NCI-H2081 (cell line): ENCODE measurements around the gene FAM131B.

Experiments used
- DNase-seq, 2 experiments: peaks; one replicate each; lab custom pipeline; 2025; lab: John Stamatoyannopoulos, UW

Gene FAM131B

DNA sequence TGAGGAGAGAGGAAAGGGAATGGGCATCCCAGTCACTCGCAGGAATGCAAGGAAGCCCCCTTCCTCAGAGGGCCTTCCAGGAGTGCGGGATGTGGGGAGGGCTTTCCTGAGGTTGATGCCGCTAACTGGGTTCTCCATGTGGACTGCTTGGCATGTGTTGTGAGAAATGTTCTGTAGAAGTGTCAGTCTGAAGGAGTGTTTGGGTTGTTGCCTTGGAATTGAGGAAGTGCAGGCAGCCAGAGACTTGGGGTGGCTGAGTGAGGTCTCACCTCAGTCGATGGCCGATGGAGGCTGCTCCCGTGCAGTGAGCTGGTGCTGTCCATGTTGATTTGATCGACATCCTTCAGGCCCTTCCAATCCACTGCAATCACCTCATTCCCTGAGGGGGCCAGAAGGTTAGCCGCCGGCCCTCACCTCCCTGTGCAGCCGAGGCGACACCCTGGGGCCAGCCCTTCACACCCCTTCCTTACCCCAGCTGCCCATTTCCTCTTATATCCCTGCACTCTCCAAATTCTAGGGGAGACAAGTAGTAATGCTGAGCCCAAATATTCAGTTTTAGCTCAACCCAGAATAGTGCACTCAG is 2.7 kb downstream of the FAM131B start:
- no peak for DNase-seq

DNA sequence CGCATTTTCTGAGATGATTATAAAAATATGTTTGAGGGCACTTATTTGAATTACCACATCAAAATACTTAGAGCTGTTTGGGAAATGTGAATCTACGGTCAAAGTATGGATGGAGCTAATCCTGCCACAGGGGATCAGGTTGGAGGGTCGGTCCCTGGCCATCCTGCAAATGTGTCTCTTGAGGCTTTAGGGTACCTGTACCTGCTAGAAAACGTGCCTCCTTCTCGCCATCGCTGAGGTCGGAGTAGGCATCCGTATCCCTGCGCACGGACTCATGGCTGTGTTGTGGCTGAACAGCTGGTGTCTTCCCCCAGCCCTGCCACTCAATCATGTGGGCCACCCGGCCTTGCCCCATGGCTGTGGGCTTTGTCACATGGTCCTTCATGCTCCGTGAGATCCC is 3.9 kb downstream of the FAM131B start:
- DNase-seq, result no peak

DNA sequence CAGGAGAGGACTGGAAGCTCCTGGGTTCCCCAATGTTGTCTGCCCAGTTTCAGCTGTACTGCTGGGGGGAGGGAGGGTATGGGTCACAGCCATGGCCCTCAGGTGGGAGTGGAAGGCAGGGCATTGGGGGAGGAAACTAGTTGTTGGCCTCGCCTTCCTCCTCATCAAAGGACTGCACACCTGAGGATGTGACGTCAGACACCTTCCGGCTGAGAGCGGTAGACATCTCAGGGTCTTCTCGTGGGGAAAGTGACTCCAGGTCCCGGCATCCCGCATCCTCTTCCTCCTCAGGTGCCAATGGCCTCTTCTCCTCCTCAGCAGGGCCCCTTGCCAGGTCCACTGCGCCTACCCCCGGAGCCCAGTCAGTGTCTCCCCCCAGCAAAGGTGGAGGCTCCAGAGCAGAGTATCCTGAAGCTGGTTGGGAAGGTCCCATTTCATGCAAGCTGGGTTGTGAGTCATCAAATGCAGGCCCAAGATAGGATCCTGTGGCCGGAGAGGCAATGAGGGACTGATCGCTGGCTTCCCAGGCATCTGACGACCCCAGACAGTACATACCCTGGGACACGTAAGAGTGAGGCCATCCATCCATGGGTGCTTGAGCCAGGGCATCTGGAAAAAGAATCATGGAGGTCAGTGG is 6.0 kb downstream of the FAM131B start:
- no peak for DNase-seq

DNA sequence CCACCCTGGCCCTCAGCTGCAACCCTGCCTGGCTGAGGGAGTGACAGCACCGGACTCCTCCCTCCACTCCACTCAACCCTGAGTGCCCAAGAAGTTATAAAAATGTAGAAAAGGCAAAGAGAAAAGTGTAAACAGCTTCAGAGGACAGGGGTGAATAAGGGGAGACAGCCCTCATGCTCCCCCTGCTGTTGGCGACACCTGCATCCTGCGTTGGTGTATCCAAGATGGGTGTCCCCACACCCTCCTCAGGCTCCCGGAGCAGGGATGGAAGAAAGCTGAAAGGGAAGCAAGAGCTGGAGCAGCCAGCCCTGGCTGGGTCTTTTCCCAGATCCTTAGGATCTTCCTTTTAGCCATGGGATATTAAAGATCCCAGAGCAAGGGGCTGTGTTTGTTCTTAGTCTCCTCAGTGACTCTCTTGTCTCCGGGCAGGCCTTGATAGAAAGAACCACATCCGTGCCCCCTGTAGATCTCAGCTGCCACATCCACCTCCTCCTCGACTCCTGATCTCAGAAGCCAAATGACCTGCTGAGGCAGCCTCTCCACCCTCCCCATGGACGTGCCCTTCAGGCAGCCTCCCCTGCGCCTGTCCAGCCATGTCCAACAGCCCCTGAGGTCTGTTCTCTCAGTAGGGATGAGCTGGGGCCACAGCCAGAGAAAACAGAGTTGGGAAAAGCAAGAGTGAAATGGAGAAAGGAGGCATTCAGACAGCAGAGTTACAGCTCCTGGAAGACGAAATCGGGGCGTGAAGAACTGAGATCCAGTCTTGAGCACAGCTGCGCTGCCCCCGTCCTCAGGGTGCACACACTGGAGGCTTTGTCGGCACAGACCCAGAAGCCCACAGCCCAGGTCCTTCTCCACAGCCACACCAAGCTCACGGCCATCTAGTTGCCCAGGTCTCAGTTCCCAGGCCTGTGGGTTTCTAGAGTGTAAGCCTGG is 6.8 kb downstream of the FAM131B start:
- no peak for DNase-seq

DNA sequence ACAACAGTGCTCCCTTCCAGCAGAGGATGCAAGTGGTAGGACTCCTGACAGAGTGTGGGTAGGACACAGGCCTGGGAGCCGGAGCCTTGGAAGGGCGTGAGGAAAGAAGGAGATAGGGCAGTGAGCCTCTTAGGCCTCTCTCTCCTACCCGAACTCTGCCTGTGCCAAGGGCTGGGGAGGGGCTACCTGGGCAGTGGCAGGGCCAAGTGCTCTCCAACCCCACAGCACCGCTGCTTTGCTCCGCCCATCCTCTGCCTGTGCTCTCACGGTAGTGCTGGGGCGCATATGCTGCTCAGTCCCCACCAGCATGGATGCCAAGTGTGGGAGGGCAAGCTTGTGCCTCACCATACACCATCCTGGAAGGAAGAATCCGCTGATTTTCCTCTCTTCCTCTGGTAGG is 7.5 kb downstream of the FAM131B start:
- no peak for DNase-seq

DNA sequence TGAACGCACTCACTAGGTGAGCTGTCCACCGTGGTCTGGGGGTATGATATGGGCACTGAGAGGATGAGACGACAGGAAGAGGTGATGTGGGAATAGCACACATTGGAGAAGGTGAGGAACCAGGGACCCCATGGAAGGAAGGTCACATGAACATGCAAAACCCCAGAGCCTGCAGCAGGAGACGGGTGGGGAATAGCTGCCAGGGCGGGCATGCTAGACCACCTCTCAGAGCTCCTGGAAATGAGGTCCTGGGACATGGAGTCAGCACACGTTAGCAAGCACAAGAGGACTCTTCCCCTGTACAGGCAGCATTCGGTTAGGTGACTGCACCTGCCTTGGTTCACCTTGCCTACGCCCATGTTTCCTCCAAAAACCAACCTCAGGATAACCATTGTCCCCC is 8.1 kb downstream of the FAM131B start:
- no peak for DNase-seq

DNA sequence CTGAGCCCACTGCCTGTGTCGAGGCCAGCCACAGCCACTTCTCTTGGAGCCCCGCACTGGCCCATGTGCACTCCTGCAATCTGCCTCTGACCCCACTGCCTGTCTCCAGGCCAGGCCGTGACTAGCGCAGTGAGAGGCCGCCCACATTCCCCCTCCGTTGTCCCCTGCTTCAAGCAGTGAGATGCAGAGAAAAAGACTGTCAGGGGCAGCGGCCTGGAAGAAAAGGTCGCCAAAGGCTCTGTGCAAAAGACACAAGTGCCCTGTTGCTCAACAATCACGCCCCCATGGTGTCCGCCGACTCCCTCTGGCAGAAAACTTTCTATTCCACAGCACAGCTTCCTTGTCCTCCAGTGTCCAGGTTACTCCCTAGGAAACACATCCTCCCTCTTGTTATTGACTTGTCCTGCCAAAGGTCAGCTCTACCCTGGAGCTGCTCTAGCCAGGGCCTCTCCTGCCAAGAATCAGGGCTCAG is 9.9 kb downstream of the FAM131B start:
- DNase-seq, result no peak

DNA sequence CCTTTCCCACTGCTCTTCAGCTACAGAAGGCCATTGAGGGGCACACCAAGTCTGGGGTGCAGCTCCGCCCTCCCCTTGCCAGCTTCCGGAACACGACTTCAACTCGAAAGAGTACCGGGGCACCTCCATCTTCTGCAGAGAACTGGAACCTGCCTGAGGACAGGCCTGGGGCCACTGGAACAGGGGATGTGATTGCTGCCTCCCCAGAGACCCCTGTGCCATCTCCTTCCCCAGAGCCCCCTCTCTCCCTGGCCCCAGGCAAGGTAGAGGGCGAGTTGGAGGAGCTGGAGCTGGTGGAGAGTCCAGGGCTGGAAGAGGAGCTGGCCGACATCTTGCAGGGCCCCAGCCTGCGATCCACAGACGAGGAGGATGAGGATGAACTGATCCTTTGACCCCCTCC is 10.9 kb downstream of the FAM131B start:
- no peak for DNase-seq

DNA sequence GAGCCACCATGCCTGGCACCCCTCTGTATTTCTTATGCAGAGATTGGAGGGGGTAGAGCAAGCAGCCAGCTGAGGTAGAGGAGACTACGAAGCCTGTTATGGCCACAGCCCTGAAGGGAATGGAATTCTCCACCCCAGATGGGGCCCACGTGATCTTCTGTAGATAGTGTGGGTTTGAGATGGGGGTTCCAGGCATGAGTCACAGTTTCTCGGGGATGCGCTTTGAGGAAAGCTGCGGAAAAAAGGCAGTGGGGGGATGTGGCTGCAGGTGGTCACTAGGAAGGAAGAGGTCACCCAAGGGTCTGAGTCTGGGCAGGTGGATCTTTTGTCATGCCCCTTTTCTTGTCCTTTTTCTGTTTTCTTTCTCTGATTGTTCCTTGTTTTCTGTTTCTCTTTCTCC is 11.5 kb downstream of the FAM131B start:
- DNase-seq, result no peak

DNA sequence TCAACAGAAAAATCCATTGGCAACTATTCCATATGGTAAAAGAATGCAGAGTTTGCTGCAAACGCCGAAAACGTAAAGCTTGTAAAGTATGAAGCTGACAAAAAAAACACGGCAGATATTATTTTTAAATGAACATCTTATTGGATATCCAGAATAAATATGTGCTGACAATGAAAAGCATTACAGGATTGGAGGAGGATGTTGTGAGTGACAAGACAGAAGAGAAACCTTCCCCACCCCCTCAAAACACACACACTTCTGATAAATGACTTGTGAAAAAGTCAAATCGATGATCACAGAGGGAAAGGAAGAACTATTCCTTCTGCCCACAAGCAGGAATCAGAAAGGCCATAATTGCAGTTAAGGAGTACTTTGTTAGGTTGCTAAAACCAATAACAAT is 14.6 kb downstream of the FAM131B start:
- DNase-seq, result no peak

DNA sequence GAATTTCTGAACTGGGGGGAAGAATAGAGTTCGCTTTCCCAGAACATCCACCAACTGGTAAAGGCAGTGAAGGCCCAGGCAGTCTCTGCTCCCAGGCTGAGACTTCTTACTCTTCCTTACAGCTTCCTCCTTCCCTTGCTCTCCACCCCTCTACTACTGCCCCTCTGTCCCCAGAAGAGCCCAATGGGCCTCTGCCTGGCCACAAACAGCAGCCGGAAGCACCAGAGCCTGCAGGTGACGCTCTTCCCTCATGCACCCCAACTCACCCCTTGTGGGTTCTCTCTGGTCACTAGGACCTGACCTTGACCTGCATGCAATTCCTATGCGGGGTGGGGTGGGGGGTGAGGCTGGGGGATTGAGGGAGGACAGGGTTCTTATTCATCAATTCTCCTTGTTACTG is 16.5 kb downstream of the FAM131B start:
- DNase-seq, result no peak

DNA sequence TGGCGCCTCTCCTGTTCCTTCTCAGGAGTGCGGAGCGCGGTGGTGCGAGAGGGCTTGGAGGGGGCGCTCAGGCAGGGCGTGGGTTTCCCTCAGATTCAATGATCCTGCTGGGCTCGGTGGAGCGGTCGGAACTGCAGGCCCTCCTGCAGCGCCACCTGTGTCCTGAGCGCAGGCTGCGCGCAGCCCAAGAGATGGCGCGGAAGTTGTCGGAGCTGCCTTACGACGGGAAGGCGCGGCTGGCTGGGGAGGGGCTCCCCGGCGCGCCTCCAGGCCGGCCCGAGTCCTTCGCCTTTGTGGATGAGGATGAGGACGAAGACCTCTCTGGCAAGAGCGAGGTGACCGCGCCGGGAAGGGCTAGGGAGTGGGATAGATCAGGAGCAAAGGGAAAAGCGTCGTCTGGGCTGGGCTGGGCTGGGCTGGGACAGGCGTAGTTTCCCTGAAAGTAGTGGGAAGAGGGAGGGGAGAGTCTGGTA is 17.0 kb downstream of the FAM131B start:
- no peak for DNase-seq

DNA sequence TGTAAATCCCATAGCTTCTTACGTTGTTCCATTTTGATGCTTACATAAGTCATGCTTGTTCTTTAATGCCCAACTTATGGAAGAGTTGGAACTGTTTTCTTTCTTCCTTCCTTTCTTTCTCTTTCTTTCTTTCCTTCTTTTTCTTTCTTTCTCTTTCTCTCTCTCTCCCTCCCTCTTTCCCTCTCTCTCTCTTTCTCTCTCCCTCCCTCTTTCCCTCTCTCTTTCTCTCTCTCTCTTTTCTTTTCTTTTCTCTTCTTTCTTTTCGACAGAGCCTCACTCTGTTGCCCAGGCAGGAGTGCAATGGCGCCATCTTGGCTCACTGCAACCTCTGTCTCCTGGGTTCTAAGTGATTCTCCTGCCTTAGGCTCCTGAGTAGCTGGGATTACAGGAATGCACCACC is 18.9 kb downstream of the FAM131B start:
- no peak for DNase-seq

DNA sequence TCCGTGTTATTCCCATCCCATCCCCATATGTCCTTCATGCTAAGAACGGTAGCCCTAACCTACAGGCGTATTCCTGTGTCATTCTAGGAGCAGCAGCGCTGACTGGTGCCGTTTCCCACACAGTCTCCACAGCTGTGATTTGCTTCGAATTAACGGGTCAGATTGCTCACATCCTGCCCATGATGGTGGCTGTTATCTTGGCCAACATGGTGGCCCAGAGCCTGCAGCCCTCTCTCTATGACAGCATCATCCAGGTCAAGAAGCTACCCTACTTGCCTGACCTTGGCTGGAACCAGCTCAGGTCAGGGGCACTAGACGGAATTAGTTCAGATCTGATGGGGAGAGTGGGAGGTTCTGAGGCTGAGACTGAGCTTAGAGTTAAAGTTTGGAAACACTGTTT is 20.7 kb downstream of the FAM131B start:
- DNase-seq, result no peak

DNA sequence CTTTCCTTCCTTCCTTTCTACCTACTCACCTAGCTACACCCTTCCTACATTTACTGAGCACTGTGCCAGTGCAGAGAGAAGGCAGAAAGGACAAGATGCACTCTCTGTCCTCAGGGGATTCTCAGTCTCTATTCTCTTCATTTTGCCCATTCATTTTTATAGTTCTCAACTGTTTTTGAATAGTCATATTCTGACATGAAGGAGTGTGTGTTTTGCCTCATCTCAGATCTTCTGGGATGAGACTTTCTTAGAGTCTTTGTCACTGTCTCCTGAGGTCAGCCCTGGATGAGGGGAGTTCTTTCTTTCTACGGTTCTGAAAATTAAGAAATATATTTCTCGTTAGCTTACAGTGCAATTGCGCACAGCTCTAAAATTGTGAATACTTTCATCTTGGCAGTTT is 25.3 kb downstream of the FAM131B start:
- DNase-seq, result no peak

DNA sequence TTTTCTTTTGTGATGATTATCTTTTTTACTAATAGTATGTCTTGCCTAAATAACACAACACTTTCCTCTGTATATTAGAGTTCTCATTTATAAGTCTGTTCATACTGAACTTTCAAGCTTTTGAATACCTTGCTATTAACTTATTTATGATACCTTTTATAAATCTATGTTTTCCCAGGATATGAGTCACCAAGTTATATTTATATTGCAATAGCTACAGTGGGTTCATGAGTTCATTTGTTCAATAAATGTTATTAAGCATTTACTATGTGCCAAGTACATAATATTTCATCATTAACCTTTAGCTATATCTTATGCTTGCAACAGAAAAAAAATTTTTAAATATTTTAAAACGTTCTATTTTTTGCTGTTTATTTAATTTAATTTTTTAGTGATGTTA is 28.3 kb downstream of the FAM131B start:
- no peak for DNase-seq

DNA sequence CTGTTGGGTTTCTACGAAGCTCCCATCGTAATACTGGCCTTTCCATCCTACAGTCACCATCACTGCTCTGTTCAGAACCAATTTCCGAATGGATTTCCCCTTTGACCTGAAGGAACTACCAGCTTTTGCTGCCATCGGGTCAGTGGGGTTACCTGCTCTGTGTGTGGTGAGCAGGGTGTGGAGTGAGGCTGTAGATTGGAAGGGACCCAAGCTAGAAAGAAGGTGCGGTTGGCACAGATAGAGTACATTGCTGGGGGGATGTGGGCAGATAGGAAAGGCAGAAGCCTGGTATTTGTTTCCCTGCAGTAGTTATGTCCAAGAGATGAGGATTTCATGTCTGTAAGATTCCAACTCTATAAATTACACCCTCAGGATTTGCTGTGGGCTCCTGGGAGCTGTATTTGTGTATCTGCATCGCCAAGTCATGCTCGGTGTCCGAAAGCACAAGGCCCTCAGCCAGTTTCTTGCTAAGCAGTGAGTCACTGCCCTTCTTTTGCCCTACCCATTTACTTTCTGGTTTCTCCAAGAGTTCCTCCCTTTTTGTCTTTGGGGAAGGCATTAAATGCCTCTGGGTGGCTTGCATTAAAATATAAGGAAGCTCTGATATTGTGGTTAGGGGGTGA is 31.2 kb downstream of the FAM131B start:
- no peak for DNase-seq

DNA sequence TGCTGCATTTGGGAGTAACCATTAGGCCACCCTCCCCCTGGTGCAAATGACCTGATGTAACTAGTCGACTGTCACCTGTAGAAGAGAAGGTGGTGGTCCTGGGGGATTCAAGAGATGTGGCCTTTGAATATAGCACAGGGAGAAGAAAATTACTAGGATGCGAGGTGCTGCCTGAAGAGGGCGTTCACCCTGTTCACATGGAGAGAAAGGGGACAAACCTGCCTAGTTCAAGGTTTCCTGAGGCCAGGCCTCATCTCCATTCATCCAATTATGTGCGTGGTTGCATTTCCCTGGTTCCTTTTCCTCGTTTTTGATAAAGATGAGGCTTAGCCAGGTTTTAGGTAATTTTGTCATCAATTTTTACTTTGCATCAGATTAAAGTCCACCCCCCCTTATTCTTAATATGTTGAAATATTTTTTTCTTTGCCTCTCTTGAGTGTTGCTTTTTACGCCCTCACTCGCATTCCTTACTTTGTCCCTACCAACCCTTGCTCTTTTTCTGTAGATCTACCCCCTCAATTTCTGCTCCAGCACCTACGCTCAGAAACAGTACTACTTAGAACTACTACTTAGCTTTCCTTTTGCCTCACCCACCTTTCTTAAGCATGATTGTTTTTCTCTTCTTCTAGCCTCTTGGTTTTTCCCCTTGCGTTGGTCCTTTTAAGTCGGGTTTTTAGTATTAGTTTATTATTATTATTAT is 32.9 kb downstream of the FAM131B start:
- DNase-seq, result no peak

DNA sequence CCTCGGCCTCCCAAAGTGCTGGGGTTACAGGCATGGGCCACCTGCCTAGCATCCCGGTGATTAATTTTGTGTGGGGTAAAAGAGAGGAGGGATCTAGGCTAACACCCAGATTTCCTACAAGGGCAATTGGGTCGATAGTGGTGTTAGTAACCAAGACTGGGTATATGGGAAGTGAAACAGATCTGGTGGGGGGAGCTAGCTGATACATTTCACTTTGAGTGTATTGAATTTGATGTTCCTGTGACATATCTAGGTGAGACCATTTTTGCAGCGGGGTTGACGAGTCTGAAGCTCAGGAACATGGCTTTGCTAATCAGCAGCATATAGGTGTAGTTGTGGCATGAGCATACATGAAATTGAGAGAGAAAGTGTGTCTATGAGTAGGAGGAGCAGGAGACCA is 34.6 kb downstream of the FAM131B start:
- DNase-seq, result no peak

DNA sequence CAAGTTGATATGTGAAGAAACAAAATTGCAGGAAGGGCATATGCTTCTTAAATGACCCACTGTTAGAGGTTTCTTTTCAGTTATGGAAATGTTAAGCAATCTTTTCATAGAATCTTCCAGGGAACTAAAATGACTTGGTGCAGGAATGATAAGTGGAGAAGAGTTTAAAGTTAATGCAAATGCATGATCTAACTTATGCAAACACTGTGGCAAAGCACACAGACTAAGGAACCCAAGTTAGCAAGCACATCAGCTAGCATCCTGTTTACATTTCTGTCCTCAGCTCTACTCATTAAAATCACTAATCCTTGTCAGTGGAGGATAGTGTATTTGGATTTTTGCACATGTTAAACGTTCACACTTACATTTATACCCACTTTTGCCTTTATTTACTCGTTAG is 37.3 kb downstream of the FAM131B start:
- no peak for DNase-seq

DNA sequence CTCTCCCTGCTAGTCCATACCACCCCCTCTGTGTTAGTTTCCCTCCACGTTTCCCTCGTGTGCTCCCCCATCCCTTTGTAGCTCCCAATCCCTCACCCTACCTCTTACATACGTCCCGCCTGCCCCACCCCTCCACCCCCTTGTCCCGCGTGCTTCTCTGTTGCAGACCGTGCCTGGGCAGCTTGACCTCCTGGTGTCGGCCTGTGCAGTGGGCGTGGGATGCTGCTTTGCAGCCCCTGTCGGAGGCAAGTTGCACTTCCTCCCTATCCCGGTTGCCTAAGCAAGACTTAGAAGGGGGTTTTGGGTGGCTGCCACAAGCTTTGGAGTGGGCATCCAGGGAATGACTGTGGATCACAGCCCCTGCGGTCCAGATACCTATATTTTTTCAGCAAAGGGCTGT is 38.9 kb downstream of the FAM131B start:
- DNase-seq, result no peak
